ENCODE measurements around the gene ARHGAP24.
"Not testable (repeated sequence)": the region's sequence is repeated elsewhere in the genome, so short reads cannot be mapped to it uniquely, and the experiment has no call there.

ARHGAP24 gene

GRCh38 chr4:85994576-85994975 lies 519.6 kb downstream of the ARHGAP24 start:
- no peak for DNase-seq (ENCODE audit: low read depth in 2 of 3, low spot score in 2 of 3)

GRCh38 chr4:85995361-85995760 lies 520.4 kb downstream of the ARHGAP24 start:
- DNase-seq (ENCODE audit: low read depth in 2 of 3, low spot score in 2 of 3): no peak

GRCh38 chr4:86001591-86001990 lies 526.6 kb downstream of the ARHGAP24 start:
- no peak for DNase-seq (ENCODE audit: low read depth in 2 of 3, low spot score in 2 of 3)

GRCh38 chr4:86004030-86004429 lies 529.1 kb downstream of the ARHGAP24 start:
- DNase-seq (ENCODE audit: low read depth in 2 of 3, low spot score in 2 of 3): no peak

- DNase-seq (ENCODE audit: low read depth in 2 of 3, low spot score in 2 of 3): no peak
Observed at GRCh38 chr4:86006057-86006456, 531.1 kb downstream of the ARHGAP24 start.

GRCh38 chr4:86007042-86007441 lies 532.1 kb downstream of the ARHGAP24 start:
- no peak for DNase-seq (ENCODE audit: low read depth in 2 of 3, low spot score in 2 of 3)

DNA sequence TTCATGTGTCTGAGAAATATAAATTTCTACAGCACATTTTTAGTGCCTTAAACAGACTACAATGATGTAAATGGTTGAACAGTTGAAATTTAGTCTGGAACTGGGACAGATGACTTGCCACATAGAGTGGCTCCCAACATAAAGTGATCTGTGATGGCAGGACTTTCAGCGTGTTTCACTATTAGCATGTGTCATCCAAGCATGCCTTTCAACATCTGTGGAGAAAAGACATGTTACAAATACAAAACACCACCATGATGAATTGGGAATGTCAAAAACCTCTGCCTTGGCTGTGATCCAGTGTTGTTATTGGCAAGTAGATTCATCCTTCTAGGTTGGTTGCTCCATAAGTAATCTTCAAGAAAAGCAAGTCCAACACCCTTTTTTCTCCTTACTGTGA lies 536.2 kb downstream of the ARHGAP24 start:
- no peak for DNase-seq (ENCODE audit: low read depth in 2 of 3, low spot score in 2 of 3)

DNA sequence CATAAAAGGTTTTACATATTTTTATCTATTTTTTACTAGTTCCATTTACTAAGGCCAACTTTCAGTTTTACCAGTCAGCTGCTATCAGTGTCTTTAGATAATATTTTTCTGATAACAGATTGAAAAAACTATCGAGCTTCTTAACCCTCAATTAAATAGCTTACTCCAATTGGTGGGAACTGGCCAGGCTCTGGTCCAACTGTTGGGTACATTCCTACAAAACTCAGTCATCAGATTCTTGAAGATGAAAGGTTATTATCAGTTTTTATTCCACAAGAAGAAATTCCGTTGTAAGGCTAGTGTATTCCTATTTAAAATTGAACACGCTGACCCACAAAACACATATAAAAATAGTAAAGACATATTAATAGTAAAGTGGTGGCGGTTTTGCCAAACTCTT lies 538.7 kb downstream of the ARHGAP24 start:
- no peak for DNase-seq (ENCODE audit: low read depth in 2 of 3, low spot score in 2 of 3)

DNA sequence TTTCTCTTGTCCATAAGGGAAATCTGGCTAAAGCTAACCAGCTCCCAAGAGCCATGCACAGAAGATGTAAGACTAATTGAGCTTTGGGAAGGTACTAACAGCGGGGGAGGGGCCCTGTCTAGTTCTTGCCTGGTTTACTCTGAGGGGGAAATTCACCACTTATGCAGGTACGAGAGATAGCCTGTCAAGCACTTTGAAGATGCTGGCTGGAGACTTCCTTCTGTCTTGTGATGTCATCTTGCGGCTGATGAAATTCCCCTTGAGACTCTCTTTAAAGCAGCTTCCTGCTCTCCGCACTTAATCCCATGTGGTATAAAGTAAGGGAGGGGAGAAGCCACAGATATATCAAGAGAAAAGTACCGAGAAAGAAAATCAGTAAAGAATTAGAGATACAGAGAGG lies 539.6 kb downstream of the ARHGAP24 start:
- no peak for DNase-seq (ENCODE audit: low read depth in 2 of 3, low spot score in 2 of 3)

- DNase-seq (ENCODE audit: low read depth in 2 of 3, low spot score in 2 of 3): no peak
Observed at GRCh38 chr4:86015412-86016350, 540.7 kb downstream of the ARHGAP24 start.

DNA sequence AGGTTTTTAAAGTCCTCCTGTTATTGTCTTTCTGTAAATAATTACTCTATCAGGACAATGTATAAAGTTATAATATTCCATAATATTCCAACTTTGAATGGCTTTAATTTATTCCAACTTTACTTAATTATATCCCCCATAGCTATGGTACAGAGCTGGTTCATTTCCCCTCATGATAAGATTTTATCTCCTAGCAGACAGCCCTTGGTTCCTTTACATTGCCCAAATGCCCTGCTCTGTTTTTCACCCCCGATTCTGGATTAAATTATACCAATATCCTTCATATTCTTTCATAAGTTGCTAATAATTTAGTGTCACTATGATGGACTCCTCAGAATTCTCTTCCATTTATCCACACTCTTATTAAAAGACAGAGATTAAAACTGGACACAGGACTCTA lies 544.4 kb downstream of the ARHGAP24 start:
- no peak for DNase-seq (ENCODE audit: low read depth in 2 of 3, low spot score in 2 of 3)

DNA sequence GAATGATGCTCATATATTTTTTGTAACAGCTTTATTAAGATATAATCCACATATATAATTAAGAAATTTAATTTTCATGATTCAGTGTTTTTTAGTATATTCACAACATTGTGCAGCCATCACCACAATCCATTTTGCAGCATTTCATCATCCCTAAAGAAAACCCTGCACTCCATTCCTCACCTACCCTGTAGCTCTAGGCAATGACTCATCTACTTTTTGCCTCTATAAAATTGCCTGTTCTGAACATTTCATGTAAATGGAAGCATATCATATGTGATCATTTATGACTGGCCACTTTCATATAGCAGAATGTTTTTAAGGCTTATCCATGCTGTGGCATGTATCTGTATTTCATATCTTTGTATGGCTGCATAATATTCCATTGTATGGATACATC lies 545.0 kb downstream of the ARHGAP24 start:
- DNase-seq (ENCODE audit: low read depth in 2 of 3, low spot score in 2 of 3): no peak

- not testable (repeated sequence) for DNase-seq (ENCODE audit: low read depth in 2 of 3, low spot score in 2 of 3)
Observed at GRCh38 chr4:86021671-86022070, 546.7 kb downstream of the ARHGAP24 start.

- DNase-seq (ENCODE audit: low read depth in 2 of 3, low spot score in 2 of 3): no peak
Observed at GRCh38 chr4:86026720-86027119, 551.8 kb downstream of the ARHGAP24 start.

- DNase-seq (ENCODE audit: low read depth in 2 of 3, low spot score in 2 of 3): no peak
Observed at GRCh38 chr4:86031927-86032326, 557.0 kb downstream of the ARHGAP24 start.

DNA sequence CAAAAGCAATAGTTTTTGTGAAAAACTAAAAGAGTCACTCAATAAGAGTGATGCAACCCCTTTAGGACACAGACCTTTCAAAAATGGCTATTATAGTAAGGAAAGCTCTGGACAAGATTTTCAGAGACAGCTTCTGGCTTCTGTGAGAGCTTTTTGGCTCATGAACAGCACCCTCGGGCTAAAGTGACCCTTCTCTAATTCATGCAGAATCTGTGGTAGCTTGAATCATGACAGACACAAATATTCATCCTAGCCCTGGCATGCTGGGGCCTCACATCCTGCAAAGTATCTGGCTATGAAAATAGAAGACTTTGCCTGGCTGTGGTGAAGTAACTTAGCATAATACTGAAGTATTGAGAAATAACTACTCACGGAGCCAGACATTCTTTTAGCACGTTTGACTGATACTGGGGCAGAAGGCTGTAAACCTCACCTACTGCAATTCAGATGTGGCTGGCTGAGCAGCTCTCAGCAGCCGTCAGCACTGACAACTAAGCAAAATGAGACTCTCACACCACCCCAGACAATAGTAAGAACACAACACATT lies 557.6 kb downstream of the ARHGAP24 start:
- no peak for DNase-seq (ENCODE audit: low read depth in 2 of 3, low spot score in 2 of 3)

GRCh38 chr4:86033171-86033570 lies 558.2 kb downstream of the ARHGAP24 start:
- DNase-seq (ENCODE audit: low read depth in 2 of 3, low spot score in 2 of 3): no peak

DNA sequence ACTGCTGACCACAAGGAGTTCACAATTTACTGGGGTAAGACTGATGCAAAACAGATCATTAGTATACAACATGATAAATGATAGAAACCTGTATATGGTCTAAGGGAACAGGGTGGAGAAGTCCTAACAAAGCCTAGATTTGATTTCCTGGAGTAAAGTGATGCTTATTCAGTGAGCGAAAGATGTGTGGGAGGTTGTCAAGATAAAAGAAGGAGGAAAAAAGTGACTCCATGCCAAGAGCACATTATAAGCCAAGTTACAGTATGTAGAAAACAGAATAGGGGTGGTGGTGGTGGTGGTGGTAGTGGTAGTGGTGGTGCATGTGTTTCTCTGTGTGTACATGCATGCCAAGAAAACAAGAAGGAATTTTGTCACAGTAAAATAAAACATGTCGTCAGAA lies 559.7 kb downstream of the ARHGAP24 start:
- DNase-seq (ENCODE audit: low read depth in 2 of 3, low spot score in 2 of 3): no peak

DNA sequence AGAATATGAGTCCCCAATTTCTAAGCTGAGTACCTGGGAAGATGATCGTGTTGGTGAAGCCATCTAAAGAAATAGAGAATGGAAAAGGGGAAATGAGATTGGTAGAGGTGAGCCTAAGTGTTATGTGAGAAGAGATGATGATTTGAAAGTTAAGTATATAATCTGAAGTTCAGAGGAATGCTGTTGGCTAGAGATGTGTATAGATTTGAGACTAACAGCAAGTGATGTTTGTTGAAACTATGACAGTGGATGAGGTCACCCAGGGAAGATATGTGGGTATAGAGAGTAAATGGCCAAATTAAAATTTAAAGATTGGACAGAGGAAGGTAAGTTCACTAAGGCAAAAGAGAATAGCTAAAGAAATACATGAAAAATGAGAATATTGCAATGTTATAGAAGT lies 560.7 kb downstream of the ARHGAP24 start:
- no peak for DNase-seq (ENCODE audit: low read depth in 2 of 3, low spot score in 2 of 3)

GRCh38 chr4:86036736-86037135 lies 561.8 kb downstream of the ARHGAP24 start:
- DNase-seq (ENCODE audit: low read depth in 2 of 3, low spot score in 2 of 3): no peak

GRCh38 chr4:86038037-86038436 lies 563.1 kb downstream of the ARHGAP24 start:
- no peak for DNase-seq (ENCODE audit: low read depth in 2 of 3, low spot score in 2 of 3)

GRCh38 chr4:86043755-86044592 lies 569.0 kb downstream of the ARHGAP24 start:
- no peak for DNase-seq (ENCODE audit: low read depth in 2 of 3, low spot score in 2 of 3)

Data from activated CD8-positive, alpha-beta memory T cell treated with anti-CD3 and anti-CD28 coated beads for 48 hours (primary cell).